OCI-LY7 (cell line): ENCODE measurements around the gene DNAH3. TPM values are rescaled to one million over a fixed set of nuclear protein-coding genes. Genes with fewer than 3 reads are reported as not detected.

Experiments used
- BruUV-seq: library from RNA; stranded (reverse); fragments of 400-500 nt; replicated peaks from 2 replicates; lab custom pipeline; 2021; lab: Mats Ljungman, UMichigan
- CTCF ChIA-PET: fragments of 300-600 bp; sonication (Branson Sonifier 250); formaldehyde crosslinking; loops from one replicate; lab custom pipeline; 2022; ENCODE audit warnings: antibody characterized with exemption; ENCODE audit not compliant: unreplicated experiment; lab: Charles Lee
- POLR2A ChIA-PET: fragments of 300-600 bp; sonication (Branson Sonifier 250); formaldehyde crosslinking; loops from one replicate; lab custom pipeline; 2022; ENCODE audit warnings: antibody characterized with exemption; lab: Charles Lee
- DNase-seq: peaks from one replicate; pipeline ENCODE4 v3.0.0-alpha.2; 2015; ENCODE audit warnings: low spot score
- H2AFZ ChIP-seq: fragments of 200-600 bp; sonication (generic), shearing (Covaris generic); 2 replicates; pipeline ENCODE4 v1.6.1; 2014; ENCODE audit warnings: mild to moderate bottlenecking, antibody characterized with exemption, low read length, moderate library complexity
- H3K27ac ChIP-seq: fragments of 200-600 bp; sonication (generic); 2 replicates; pipeline ENCODE4 v1.5.1; 2014; ENCODE audit warnings: mixed run types, low read depth, mild to moderate bottlenecking, moderate library complexity, low read length, inconsistent platforms; ENCODE audit not compliant: poor library complexity, severe bottlenecking
- H3K36me3 ChIP-seq: fragments of 200-600 bp; sonication (generic); 2 replicates; pipeline ENCODE4 v1.6.1; 2014; ENCODE audit warnings: mild to moderate bottlenecking, antibody characterized with exemption, low read length, moderate library complexity, mixed read lengths; ENCODE audit not compliant: insufficient read depth
- H3K4me1 ChIP-seq: fragments of 200-600 bp; sonication (generic); 2 replicates; pipeline ENCODE4 v1.5.1; 2014; ENCODE audit warnings: mild to moderate bottlenecking, low read length; ENCODE audit not compliant: insufficient read depth, poor library complexity, severe bottlenecking
- H3K4me2 ChIP-seq: fragments of 200-600 bp; sonication (generic); 2 replicates; pipeline ENCODE4 v1.6.1; 2014; ENCODE audit warnings: mild to moderate bottlenecking, low read length
- H3K4me3 ChIP-seq: fragments of 200-600 bp; sonication (generic); 2 replicates; pipeline ENCODE4 v1.5.1; 2014; ENCODE audit warnings: mild to moderate bottlenecking, low read depth, low read length; ENCODE audit not compliant: poor library complexity, severe bottlenecking
- H3K79me2 ChIP-seq: fragments of 200-600 bp; sonication (generic); 2 replicates; pipeline ENCODE4 v1.6.1; 2016; ENCODE audit warnings: low read depth, mild to moderate bottlenecking, low read length, moderate library complexity, mixed read lengths; ENCODE audit not compliant: insufficient read depth
- H3K9me2 ChIP-seq: fragments of 200-600 bp; sonication (generic); 2 replicates; pipeline ENCODE4 v1.6.1; 2016; ENCODE audit warnings: mild to moderate bottlenecking, low read length, mixed read lengths; ENCODE audit not compliant: insufficient read depth
- H3K9me3 ChIP-seq: fragments of 200-600 bp; sonication (generic); 2 replicates; pipeline ENCODE4 v1.6.1; 2014; ENCODE audit warnings: mild to moderate bottlenecking, mixed run types, low read length, mixed read lengths
- H4K20me1 ChIP-seq: fragments of 200-600 bp; sonication (generic); 2 replicates; pipeline ENCODE4 v1.6.1; 2014; ENCODE audit warnings: mild to moderate bottlenecking, antibody characterized with exemption, low read length, moderate library complexity, mixed read lengths; ENCODE audit not compliant: insufficient read depth
- CTCF ChIP-seq: fragments of 200-600 bp; sonication (generic); conservative IDR thresholded peaks from 2 replicates; pipeline ENCODE4 v1.5.1; 2014; ENCODE audit warnings: mild to moderate bottlenecking, antibody characterized with exemption, low read length, moderate library complexity, mixed read lengths
- EZH2phosphoT487 ChIP-seq: fragments of 200-600 bp; sonication (generic); IDR thresholded peaks from 2 replicates; pipeline ENCODE4 v1.6.1; 2018; ENCODE audit warnings: low read depth, borderline replicate concordance, mild to moderate bottlenecking, mixed run types, antibody characterized with exemption, low read length, moderate library complexity, mixed read lengths
- intact Hi-C: fragments of 100-400 bp; cut with micrococcal nuclease; formaldehyde crosslinking; loops from one replicate; pipeline ENCODE4 v1.10.0; 2022; ENCODE audit not compliant: unreplicated experiment
- total RNA-seq, 2 experiments: library from RNA; depleted of rRNA in 1 of 2; stranded (reverse); fragments of >200 nt in 1 of 2; shearing (Covaris generic) in 1 of 2; gene quantifications; 2 replicates each; pipeline ENCODE4 v1.2.3, GENCODE V29; 2014 to 2022

Gene DNAH3
- total RNA-seq, 2 experiments from 2014 or later: not detected

GRCh38 chr16:21072976-21073375 is 77.7 kb downstream of the DNAH3 start:
- ChIA-PET CTCF (no interaction called here), POLR2A (no interaction called here)
- no TSS peak for BruUV-seq
- Histone ChIP-seq H4K20me1 (no peaks in the 10 kb centered on the region), H3K36me3 (no peaks in the 10 kb centered on the region), H3K4me2 (no peak overlapping the region), H3K4me1 (no peaks in the 10 kb centered on the region), H3K9me3 (no peaks in the 10 kb centered on the region), H3K79me2 (no peaks in the 10 kb centered on the region), H3K4me3 (no peak overlapping the region), H3K9me2 (no peaks in the 10 kb centered on the region), H2AFZ (no peak overlapping the region), H3K27ac (no peak overlapping the region)
- no peak for TF ChIP-seq EZH2phosphoT487
- TF ChIP-seq CTCF: no peak
- intact Hi-C loops: no loop called here
- DNase-seq: no peak

- no peaks in the 10 kb centered on the region for H4K20me1 ChIP-seq
- no peak overlapping the region for H3K4me3 ChIP-seq
- TF ChIP-seq CTCF: no peak
- no peak for TF ChIP-seq EZH2phosphoT487
- POLR2A ChIA-PET: no interaction called here
- no peaks in the 10 kb centered on the region for H3K9me2 ChIP-seq
- no peaks in the 10 kb centered on the region for H3K36me3 ChIP-seq
- no peaks in the 10 kb centered on the region for H3K4me1 ChIP-seq
- no peak for DNase-seq
- CTCF ChIA-PET: no interaction called here
- BruUV-seq: no TSS peak
- no peak overlapping the region for H3K27ac ChIP-seq
- H3K79me2 ChIP-seq: no peaks in the 10 kb centered on the region
- H3K4me2 ChIP-seq: no peak overlapping the region
- H3K9me3 ChIP-seq: no peaks in the 10 kb centered on the region
- H2AFZ ChIP-seq: no peak overlapping the region
- intact Hi-C loops: no loop called here
Measured at GRCh38 chr16:21071741-21072140, 78.9 kb downstream of the DNAH3 start.

GRCh38 chr16:21070564-21070963 is 80.1 kb downstream of the DNAH3 start:
- intact Hi-C loops: no loop called here
- Histone ChIP-seq H3K79me2 (no peaks in the 10 kb centered on the region), H3K27ac (no peak overlapping the region), H3K36me3 (no peaks in the 10 kb centered on the region), H3K9me2 (no peaks in the 10 kb centered on the region), H3K4me1 (no peaks in the 10 kb centered on the region), H4K20me1 (no peaks in the 10 kb centered on the region), H3K4me2 (no peak overlapping the region), H3K9me3 (no peaks in the 10 kb centered on the region), H2AFZ (no peak overlapping the region), H3K4me3 (no peak overlapping the region)
- no peak for DNase-seq
- BruUV-seq: no TSS peak
- ChIA-PET CTCF (no interaction called here), POLR2A (no interaction called here)
- TF ChIP-seq EZH2phosphoT487 (no peak), CTCF (no peak)
